Retinal pigment epithelial cell (primary cell): ENCODE measurements around the gene DENND5B.

Experiments
- DNase-seq: peaks from one replicate; pipeline ENCODE4 v3.0.0-alpha.2; 2010; ENCODE audit warnings: low read depth
- H3K4me3 ChIP-seq: 2 replicates; pipeline ENCODE4 v1.5.1; 2011; ENCODE audit warnings: mild to moderate bottlenecking, low read length, control low read depth, moderate library complexity
- TF ChIP-seq, protein P1 (sequence below): conservative IDR thresholded peaks from 2 replicates; pipeline ENCODE4 v1.5.1; 2011; ENCODE audit warnings: low read depth, low read length, control low read depth, inconsistent platforms

DENND5B gene

DNA sequence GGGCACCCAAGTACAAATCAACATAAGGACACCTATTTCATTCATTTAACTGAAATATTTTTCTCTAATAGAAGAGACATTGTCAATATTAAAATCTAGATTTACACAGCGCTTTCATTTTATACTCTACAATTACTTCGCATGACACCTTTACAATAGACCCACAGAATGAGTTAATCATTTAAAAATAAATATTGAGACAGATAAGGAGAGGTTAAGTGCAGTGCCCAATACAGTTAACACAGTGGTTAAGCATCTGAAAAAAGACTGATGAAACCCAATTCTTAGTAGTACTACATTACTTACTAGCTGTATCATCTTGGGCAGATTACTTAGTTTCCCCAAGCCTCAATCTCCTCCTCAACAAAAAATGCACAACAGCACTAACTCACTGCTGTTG, 116.2 kb downstream of the DENND5B start:
- no peak overlapping the region for H3K4me3 ChIP-seq
- TF ChIP-seq, protein P1, sequence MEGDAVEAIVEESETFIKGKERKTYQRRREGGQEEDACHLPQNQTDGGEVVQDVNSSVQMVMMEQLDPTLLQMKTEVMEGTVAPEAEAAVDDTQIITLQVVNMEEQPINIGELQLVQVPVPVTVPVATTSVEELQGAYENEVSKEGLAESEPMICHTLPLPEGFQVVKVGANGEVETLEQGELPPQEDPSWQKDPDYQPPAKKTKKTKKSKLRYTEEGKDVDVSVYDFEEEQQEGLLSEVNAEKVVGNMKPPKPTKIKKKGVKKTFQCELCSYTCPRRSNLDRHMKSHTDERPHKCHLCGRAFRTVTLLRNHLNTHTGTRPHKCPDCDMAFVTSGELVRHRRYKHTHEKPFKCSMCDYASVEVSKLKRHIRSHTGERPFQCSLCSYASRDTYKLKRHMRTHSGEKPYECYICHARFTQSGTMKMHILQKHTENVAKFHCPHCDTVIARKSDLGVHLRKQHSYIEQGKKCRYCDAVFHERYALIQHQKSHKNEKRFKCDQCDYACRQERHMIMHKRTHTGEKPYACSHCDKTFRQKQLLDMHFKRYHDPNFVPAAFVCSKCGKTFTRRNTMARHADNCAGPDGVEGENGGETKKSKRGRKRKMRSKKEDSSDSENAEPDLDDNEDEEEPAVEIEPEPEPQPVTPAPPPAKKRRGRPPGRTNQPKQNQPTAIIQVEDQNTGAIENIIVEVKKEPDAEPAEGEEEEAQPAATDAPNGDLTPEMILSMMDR: no peak
- no peak for DNase-seq

DNA sequence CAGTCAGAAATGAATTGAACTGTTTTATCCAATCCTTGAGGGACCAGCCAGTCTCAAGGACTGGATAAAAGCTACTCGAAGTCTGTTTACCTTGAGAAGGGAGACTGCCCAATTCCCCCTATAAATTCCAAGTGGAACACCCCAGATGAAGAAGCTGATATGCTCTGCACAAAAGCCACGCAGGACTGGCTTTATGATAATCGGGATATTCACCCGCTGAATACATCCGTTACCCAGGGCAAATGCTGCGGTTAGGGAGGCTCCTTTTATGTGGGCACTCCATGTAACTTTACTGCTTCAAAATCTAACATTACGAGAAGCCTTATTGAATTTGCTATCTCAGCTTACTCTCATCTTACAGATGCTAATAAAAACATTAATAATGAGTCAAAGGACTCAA, 119.1 kb downstream of the DENND5B start:
- TF ChIP-seq, protein P1: no peak

DNA sequence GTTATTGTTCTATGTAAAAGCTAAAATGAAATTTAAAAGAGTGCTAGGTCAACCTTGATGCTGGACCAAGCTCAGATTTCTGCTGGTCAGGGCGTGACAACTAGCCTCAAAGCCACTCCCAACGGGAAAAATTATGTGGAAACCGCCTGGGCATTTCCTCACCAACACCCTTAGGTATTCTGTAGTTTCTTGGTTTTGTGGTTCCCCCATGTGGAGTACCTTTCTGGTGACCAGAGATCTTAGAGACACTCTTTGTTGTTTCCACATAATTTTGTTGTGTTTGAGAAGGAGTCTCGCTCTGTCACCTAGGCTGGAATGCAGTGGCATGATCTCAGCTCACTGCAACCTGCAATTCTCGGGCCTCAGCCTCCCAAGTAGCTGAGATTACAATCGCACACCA, 119.9 kb downstream of the DENND5B start:
- no peak for DNase-seq
- no peak overlapping the region for H3K4me3 ChIP-seq
- TF ChIP-seq, protein P1: no peak

More for the DNA sequence above, 119.1 kb downstream of the DENND5B start:
- DNase-seq: no peak
- H3K4me3 ChIP-seq: no peak overlapping the region

DNA sequence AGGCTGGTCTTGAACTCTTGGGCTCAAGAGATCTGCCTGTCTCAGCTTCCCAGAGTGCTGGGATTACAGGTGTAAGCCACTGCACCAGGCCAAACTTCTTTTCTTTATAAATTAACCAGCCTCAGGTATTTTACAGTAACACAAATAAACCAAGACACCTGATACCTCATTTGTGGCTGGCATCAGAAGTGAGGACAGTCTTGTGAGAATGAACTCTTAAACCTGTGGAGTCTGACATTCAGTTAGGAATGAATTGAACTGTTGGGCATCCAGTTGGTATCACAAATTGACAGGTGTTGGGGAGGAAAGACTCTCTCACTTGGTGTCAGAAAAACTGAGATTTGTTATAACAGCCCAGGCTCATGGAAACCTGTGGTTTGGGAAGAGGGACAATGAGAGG, 120.5 kb downstream of the DENND5B start:
- no peak overlapping the region for H3K4me3 ChIP-seq
- TF ChIP-seq, protein P1: no peak
- no peak for DNase-seq

DNA sequence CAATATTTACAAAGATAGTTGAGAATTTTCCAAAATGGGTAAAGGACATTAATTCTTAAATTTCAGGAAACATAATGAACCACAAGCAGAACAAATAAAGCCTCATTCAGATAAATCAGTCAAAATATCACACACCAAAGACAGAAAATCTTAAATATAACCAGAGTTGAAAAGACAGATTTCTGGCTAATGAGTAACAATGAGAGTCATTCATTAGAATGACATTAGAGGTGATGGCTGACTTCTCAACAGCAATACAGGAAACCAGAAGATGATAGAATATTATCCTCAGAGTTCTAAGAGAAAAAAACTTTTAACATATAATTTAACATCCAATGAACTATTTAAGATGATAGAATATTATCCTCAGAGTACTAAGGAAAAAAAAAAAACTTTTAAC, 124.2 kb downstream of the DENND5B start:
- TF ChIP-seq, protein P1: no peak
- H3K4me3 ChIP-seq: no peak overlapping the region
- no peak for DNase-seq

DNA sequence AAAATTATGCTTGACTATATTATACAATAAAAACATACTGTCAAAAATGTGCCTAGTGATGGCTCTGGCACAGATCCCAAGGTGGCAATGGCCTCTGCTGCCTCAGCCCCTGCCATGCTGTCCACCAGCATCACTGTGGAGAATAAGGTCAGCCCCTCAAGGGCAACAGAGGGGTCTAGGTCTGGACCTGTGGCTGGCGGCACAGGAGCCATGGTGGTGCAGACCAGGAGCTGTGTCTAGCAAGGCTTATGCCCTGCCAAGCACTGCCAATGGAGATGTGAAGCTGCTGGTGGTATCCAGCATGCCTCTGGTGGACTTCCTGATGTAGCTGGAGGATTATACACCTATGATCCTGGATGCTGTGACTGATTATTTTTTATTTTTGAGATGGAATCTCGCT, 125.9 kb downstream of the DENND5B start:
- H3K4me3 ChIP-seq: no peak overlapping the region
- TF ChIP-seq, protein P1: no peak
- no peak for DNase-seq

DNA sequence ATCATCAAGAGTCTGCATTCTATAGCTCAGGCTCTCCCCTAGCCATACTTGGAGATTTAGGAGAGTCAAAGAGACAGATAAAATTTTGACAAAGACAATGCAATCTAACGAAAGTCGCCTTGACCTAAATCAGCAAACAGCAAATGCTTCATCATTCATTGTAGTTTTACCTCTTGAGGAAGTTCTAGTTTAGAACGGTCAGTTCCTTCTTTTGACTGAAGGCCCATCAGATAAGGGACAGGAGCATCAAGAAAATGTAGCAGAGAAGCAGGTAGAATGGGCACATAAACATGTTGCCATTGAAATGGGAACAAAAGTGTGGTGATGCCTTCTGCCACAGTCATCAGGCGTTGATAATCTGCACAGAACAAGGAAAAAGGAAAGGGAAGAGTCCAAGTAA, 130.9 kb downstream of the DENND5B start:
- TF ChIP-seq, protein P1: no peak
- no peak for DNase-seq
- no peak overlapping the region for H3K4me3 ChIP-seq
